Liver (tissue), 9 donors: ENCODE data around the gene FMO2. TPM values are rescaled to one million over a fixed set of nuclear protein-coding genes. Genes with fewer than 3 reads are reported as not detected.

Experiments
- DNase-seq: peaks from one replicate; pipeline ENCODE4 v3.0.0-alpha.2; 2017; ENCODE audit warnings: low spot score
- H3K27ac ChIP-seq, 2 donors: one replicate each; pipeline ENCODE4 v1.7.0; 2013; ENCODE audit warnings: inconsistent platforms in 2 of 2, low read length in 2 of 2, control low read depth in 1 of 2, low read depth in 1 of 2, mild to moderate bottlenecking in 1 of 2
- H3K27me3 ChIP-seq, 4 donors: one replicate each; pipeline versions ENCODE4 v1.6.1 to v1.7.0; 2013; ENCODE audit warnings: low read length in 3 of 4, inconsistent platforms in 1 of 4, mild to moderate bottlenecking in 1 of 4, moderate library complexity in 1 of 4; ENCODE audit not compliant: control insufficient read depth in 4 of 4, insufficient read depth in 4 of 4
- H3K36me3 ChIP-seq, 4 donors: one replicate each; pipeline versions ENCODE4 v1.6.1 to v1.7.0; 2013; ENCODE audit warnings: low read length in 3 of 4, mild to moderate bottlenecking in 3 of 4, low read depth in 1 of 4, moderate library complexity in 1 of 4; ENCODE audit not compliant: control insufficient read depth in 4 of 4, insufficient read depth in 3 of 4
- H3K4me1 ChIP-seq, 4 donors: one replicate each; pipeline versions ENCODE4 v1.6.1 to v1.7.0; 2013; ENCODE audit warnings: low read length in 3 of 4, mild to moderate bottlenecking in 3 of 4, moderate library complexity in 1 of 4; ENCODE audit not compliant: control insufficient read depth in 4 of 4, insufficient read depth in 4 of 4
- H3K4me3 ChIP-seq, 3 donors: one replicate each; pipeline versions ENCODE4 v1.6.1 to v1.7.0; 2013; ENCODE audit warnings: low read length in 3 of 3, control low read depth in 1 of 3, low read depth in 1 of 3, mild to moderate bottlenecking in 1 of 3
- H3K9ac ChIP-seq, 2 donors: one replicate each; pipeline ENCODE4 v1.7.0; 2013; ENCODE audit warnings: low read length in 2 of 2, mild to moderate bottlenecking in 2 of 2, moderate library complexity in 2 of 2, control low read depth in 1 of 2, low read depth in 1 of 2
- H3K9me3 ChIP-seq, 4 donors: one replicate each; pipeline versions ENCODE4 v1.6.1 to v1.7.0; 2013; ENCODE audit warnings: low read length in 3 of 4; ENCODE audit not compliant: control insufficient read depth in 4 of 4
- GABPA ChIP-seq, 2 donors: IDR thresholded peaks in 1 of 2; conservative IDR thresholded peaks in 1 of 2; 2 replicates each; pipeline ENCODE4 v1.6.1; 2016; ENCODE audit warnings: antibody characterized with exemption in 2 of 2, mild to moderate bottlenecking in 1 of 2, moderate library complexity in 1 of 2
- NR2F2 ChIP-seq: IDR thresholded peaks from 2 replicates; pipeline ENCODE4 v1.6.1; 2016; ENCODE audit warnings: antibody characterized with exemption
- RXRA ChIP-seq, 2 donors: IDR thresholded peaks; 2 replicates each; pipeline ENCODE4 v1.6.1; 2017 to 2018; ENCODE audit warnings: antibody characterized with exemption in 2 of 2, mild to moderate bottlenecking in 1 of 2
- SP1 ChIP-seq: IDR thresholded peaks from 2 replicates; pipeline ENCODE4 v1.6.1; 2018; ENCODE audit warnings: antibody characterized with exemption, mild to moderate bottlenecking
- YY1 ChIP-seq: IDR thresholded peaks from 2 replicates; pipeline ENCODE4 v1.6.1; 2016; ENCODE audit warnings: antibody characterized with exemption, mild to moderate bottlenecking
- WGBS: extraction: QIAGEN DNeasy Blood & Tissue Kit; methylation state at CpG from one replicate; pipeline ENCODE4 v1.1.7; 2013; 5-methylcytosine and 5-hydroxymethylcytosine counted together
- polyA plus RNA-seq, 2 donors: library from polyadenylated mRNA; stranded (reverse) in 1 of 2; unstranded in 1 of 2; fragments of 200-250 nt in 1 of 2; fragments of >200 nt in 1 of 2; fragmentation: Nextera tagmentation in 1 of 2; extraction: Ambion mirVana in 1 of 2; gene quantifications; one replicate each; pipeline versions ENCODE4 v1.2.1 to v1.2.3, GENCODE V29; 2013 to 2015
- total RNA-seq, 2 donors: library from RNA; depleted of rRNA; stranded (reverse); fragments of >200 nt; gene quantifications; one replicate each; pipeline ENCODE4 v1.2.3, GENCODE V29; 2014
- TF ChIP-seq, protein P1 (sequence below): IDR thresholded peaks from 2 replicates; pipeline ENCODE4 v1.6.1; 2016; ENCODE audit warnings: antibody characterized with exemption, mild to moderate bottlenecking
- TF ChIP-seq, protein P2 (sequence below): fragments of 150-350 bp; IDR thresholded peaks from 2 replicates; pipeline ENCODE4 v1.5.1; 2017; ENCODE audit warnings: improper control_type of control experiment, low read depth, low read length; ENCODE audit not compliant: missing input control
- TF ChIP-seq, protein P3 (sequence below): IDR thresholded peaks from 2 replicates; pipeline ENCODE4 v1.6.1; 2016; ENCODE audit warnings: antibody characterized with exemption
- donor health status: healthy.
- donor health status: healthy.
- donor health status: healthy.
- donor health status: healthy.
- donor health status: healthy.

FMO2 gene, protein sequence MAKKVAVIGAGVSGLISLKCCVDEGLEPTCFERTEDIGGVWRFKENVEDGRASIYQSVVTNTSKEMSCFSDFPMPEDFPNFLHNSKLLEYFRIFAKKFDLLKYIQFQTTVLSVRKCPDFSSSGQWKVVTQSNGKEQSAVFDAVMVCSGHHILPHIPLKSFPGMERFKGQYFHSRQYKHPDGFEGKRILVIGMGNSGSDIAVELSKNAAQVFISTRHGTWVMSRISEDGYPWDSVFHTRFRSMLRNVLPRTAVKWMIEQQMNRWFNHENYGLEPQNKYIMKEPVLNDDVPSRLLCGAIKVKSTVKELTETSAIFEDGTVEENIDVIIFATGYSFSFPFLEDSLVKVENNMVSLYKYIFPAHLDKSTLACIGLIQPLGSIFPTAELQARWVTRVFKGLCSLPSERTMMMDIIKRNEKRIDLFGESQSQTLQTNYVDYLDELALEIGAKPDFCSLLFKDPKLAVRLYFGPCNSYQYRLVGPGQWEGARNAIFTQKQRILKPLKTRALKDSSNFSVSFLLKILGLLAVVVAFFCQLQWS
- total RNA-seq: under 1 TPM; 0.14 to 0.84 TPM
- 1 to 10 TPM; 1.4 to 1.6 TPM for polyA plus RNA-seq

DNA sequence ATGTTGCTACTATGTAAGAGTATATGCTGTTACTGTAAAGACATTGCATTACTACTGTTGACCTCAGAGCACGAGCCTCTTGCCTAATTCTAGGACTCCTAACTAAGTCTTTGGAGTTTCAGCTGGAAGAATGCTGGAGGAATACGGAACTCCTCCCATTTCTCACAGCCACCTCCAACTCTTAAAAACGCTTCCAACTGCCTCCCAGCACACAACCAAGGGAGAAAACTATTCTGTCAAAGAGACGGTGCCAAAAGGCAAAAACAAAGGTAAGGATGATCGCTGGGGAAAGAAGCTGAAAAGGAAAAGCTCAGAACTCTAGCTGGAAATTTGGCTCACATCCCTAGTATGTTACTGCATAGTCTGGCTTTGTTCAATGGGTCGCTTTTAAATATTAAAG is at the start of gene FMO2:
FMO2 (plus strand) TSS at position 210 of the 400 bp plus-strand sequence. CDS start 414 bp downstream, outside the sequence.
- Histone ChIP-seq H3K4me3 (no peak within 1 kb of the TSS), H3K9ac (no peak within 1 kb of the TSS), H3K36me3 (no peaks in the 10 kb centered on the region), H3K27me3 (no peaks in the 10 kb centered on the region), H3K27ac (no peak within 1 kb of the TSS), H3K9me3 (no peaks in the 10 kb centered on the region), H3K4me1 (peaks cover 2 to 4% (median 2%) of the 10 kb centered on the region in 4 donors)
- no peak for DNase-seq
- 85% methylated on average over 6 of the region's 6 CpGs for WGBS
- TF ChIP-seq YY1 (no peak), GABPA (IDR thresholded peaks at IDR 0.05 in 1 of 2, conservative IDR thresholded peaks at IDR 0.05 in 1 of 2) (no peak), SP1 (no peak)
- TF ChIP-seq, protein P1, sequence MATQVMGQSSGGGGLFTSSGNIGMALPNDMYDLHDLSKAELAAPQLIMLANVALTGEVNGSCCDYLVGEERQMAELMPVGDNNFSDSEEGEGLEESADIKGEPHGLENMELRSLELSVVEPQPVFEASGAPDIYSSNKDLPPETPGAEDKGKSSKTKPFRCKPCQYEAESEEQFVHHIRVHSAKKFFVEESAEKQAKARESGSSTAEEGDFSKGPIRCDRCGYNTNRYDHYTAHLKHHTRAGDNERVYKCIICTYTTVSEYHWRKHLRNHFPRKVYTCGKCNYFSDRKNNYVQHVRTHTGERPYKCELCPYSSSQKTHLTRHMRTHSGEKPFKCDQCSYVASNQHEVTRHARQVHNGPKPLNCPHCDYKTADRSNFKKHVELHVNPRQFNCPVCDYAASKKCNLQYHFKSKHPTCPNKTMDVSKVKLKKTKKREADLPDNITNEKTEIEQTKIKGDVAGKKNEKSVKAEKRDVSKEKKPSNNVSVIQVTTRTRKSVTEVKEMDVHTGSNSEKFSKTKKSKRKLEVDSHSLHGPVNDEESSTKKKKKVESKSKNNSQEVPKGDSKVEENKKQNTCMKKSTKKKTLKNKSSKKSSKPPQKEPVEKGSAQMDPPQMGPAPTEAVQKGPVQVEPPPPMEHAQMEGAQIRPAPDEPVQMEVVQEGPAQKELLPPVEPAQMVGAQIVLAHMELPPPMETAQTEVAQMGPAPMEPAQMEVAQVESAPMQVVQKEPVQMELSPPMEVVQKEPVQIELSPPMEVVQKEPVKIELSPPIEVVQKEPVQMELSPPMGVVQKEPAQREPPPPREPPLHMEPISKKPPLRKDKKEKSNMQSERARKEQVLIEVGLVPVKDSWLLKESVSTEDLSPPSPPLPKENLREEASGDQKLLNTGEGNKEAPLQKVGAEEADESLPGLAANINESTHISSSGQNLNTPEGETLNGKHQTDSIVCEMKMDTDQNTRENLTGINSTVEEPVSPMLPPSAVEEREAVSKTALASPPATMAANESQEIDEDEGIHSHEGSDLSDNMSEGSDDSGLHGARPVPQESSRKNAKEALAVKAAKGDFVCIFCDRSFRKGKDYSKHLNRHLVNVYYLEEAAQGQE: no peak
- TF ChIP-seq, protein P2, sequence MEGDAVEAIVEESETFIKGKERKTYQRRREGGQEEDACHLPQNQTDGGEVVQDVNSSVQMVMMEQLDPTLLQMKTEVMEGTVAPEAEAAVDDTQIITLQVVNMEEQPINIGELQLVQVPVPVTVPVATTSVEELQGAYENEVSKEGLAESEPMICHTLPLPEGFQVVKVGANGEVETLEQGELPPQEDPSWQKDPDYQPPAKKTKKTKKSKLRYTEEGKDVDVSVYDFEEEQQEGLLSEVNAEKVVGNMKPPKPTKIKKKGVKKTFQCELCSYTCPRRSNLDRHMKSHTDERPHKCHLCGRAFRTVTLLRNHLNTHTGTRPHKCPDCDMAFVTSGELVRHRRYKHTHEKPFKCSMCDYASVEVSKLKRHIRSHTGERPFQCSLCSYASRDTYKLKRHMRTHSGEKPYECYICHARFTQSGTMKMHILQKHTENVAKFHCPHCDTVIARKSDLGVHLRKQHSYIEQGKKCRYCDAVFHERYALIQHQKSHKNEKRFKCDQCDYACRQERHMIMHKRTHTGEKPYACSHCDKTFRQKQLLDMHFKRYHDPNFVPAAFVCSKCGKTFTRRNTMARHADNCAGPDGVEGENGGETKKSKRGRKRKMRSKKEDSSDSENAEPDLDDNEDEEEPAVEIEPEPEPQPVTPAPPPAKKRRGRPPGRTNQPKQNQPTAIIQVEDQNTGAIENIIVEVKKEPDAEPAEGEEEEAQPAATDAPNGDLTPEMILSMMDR: no peak
- TF ChIP-seq, protein P3, sequence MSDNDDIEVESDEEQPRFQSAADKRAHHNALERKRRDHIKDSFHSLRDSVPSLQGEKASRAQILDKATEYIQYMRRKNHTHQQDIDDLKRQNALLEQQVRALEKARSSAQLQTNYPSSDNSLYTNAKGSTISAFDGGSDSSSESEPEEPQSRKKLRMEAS: no peak

DNA sequence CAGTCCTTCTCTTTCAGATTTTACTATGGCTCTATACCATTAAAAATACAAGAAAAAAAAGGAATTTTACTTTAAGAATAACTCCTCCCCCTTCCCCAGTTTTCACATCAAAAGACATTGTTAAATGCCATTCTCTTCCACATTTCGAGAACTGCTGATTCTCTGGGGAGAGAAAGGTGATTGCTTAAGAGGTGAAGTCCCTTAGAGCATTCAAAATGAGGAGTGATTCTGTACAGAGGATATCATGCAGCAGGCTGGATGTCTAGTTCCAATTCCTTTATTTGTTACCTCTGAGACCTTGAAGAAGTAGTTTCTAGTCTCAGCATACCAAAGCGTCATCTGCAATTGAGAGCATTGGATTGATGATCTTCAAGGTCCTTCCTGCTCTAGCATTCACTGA is 47.5 kb upstream of the FMO2 start:
- no peak for DNase-seq
- no peak overlapping the region for H3K27ac ChIP-seq
- TF ChIP-seq GABPA (IDR thresholded peaks at IDR 0.05 in 1 of 2, conservative IDR thresholded peaks at IDR 0.05 in 1 of 2) (no peak), SP1 (no peak), RXRA (IDR thresholded peaks at IDR 0.05) (no peak), NR2F2 (no peak)
- TF ChIP-seq, protein P1: no peak
- TF ChIP-seq, protein P2: no peak
- no peaks in the 10 kb centered on the region for H3K27me3 ChIP-seq
- H3K4me1 ChIP-seq: peaks cover 6 to 21% (median 15%) of the 10 kb centered on the region in 4 donors
- WGBS: 77% methylated on average over 2 of the region's 2 CpGs
- no peaks in the 10 kb centered on the region for H3K9me3 ChIP-seq
- no peaks in the 10 kb centered on the region for H3K36me3 ChIP-seq
- no peak overlapping the region for H3K9ac ChIP-seq
- H3K4me3 ChIP-seq: no peak overlapping the region
